ENCODE data around the gene TBXT. TPM values are rescaled to one million over a fixed set of nuclear protein-coding genes. Genes with fewer than 3 reads are reported as not detected.

The TBXT gene
- total RNA-seq, 1 experiment from 2014 or later = 0.31 TPM

- H3K18ac ChIP-seq (ENCODE audit: insufficient read length, low read depth, low read length) = no peak overlapping the region
- peaks cover 60% of the 10 kb centered on the region for H3K27me3 Mint-ChIP-seq (ENCODE audit: low read depth)
- H2BK20ac ChIP-seq (ENCODE audit: low read depth, low read length, poor library complexity, severe bottlenecking) = no peak overlapping the region
- no peaks in the 10 kb centered on the region for H3K23me2 ChIP-seq (ENCODE audit: insufficient read length, low read depth, low read length, poor library complexity, severe bottlenecking)
- no peaks in the 10 kb centered on the region for H4K20me1 ChIP-seq (ENCODE audit: control insufficient read depth, insufficient read depth, insufficient read length)
- H3K27ac ChIP-seq (ENCODE audit: insufficient read length, low read depth, low read length) = no peak overlapping the region
- H3K9ac ChIP-seq (ENCODE audit: extremely low read depth, insufficient read length, low read length) = no peak overlapping the region
- no peak overlapping the region for H2BK120ac ChIP-seq (ENCODE audit: low read depth, low read length, poor library complexity, severe bottlenecking)
- H4K91ac ChIP-seq (ENCODE audit: insufficient read length, low read depth, low read length) = no peak overlapping the region
- H2BK15ac ChIP-seq (ENCODE audit: low read depth, low read length) = no peak overlapping the region
- no peak overlapping the region; a peak in 1 of 7 replicates for H3K27ac Mint-ChIP-seq
- H4K5ac ChIP-seq (ENCODE audit: insufficient read length, low read depth, low read length) = no peak overlapping the region
- H3K79me1 ChIP-seq (ENCODE audit: insufficient read depth, low read depth, low read length, poor library complexity, severe bottlenecking) = no peaks in the 10 kb centered on the region
- no peaks in the 10 kb centered on the region for H3K27me3 ChIP-seq (ENCODE audit: insufficient read depth, low read length)
- TF ChIP-seq, protein P1, sequence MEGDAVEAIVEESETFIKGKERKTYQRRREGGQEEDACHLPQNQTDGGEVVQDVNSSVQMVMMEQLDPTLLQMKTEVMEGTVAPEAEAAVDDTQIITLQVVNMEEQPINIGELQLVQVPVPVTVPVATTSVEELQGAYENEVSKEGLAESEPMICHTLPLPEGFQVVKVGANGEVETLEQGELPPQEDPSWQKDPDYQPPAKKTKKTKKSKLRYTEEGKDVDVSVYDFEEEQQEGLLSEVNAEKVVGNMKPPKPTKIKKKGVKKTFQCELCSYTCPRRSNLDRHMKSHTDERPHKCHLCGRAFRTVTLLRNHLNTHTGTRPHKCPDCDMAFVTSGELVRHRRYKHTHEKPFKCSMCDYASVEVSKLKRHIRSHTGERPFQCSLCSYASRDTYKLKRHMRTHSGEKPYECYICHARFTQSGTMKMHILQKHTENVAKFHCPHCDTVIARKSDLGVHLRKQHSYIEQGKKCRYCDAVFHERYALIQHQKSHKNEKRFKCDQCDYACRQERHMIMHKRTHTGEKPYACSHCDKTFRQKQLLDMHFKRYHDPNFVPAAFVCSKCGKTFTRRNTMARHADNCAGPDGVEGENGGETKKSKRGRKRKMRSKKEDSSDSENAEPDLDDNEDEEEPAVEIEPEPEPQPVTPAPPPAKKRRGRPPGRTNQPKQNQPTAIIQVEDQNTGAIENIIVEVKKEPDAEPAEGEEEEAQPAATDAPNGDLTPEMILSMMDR (conservative IDR thresholded peaks at IDR 0.05) = no peak
- no peaks in the 10 kb centered on the region for H3K4me1 ChIP-seq (ENCODE audit: insufficient read depth, low read length)
- H2BK5ac ChIP-seq (ENCODE audit: insufficient read length, low read length) = no peak overlapping the region
- no peak overlapping the region for H2AK5ac ChIP-seq (ENCODE audit: insufficient read length, low read length)
- H3K9me3 ChIP-seq (ENCODE audit: control insufficient read depth, low read depth, low read length) = no peaks in the 10 kb centered on the region
- H3K56ac ChIP-seq (ENCODE audit: insufficient read length, low read depth, low read length) = no peak overlapping the region
- no CpG with 5 or more reads among the region's 9 CpGs for WGBS (ENCODE audit: extremely low coverage, insufficient read length, low lambda C conversion rate)
- no peak overlapping the region for H2BK12ac ChIP-seq (ENCODE audit: insufficient read length, low read depth, low read length)
- no peak for DNase-seq
- H3K23ac ChIP-seq (ENCODE audit: insufficient read length, low read depth, low read length) = no peak overlapping the region
- no peak overlapping the region for H2AFZ ChIP-seq (ENCODE audit: low read length)
- H3T11ph ChIP-seq (ENCODE audit: low read length) = no peak overlapping the region
- H3K9me3 Mint-ChIP-seq = no peaks in the 10 kb centered on the region
- H3K4me2 ChIP-seq (ENCODE audit: insufficient read depth, insufficient read length, low read length) = no peak overlapping the region
- H3K4ac ChIP-seq (ENCODE audit: low read depth, low read length) = no peak overlapping the region
- H3K36me3 Mint-ChIP-seq (ENCODE audit: insufficient read depth in 1 of 3, low read depth in 3 of 3) = no peaks in the 10 kb centered on the region
- no peaks in the 10 kb centered on the region for H3K79me2 ChIP-seq (ENCODE audit: insufficient read depth, low read length)
- H3K14ac ChIP-seq (ENCODE audit: insufficient read depth, low read length) = no peak overlapping the region
- H4K8ac ChIP-seq (replicated peaks; ENCODE audit: insufficient read length, low read depth, low read length) = no peak overlapping the region
- peaks cover 14 to 15% of the 10 kb centered on the region in 2 experiments for H3K4me1 Mint-ChIP-seq
- H3K4me3 Mint-ChIP-seq = no peak overlapping the region; a peak in 1 of 5 replicates
Observed at GRCh38 chr6:166206066-166206465, 38.4 kb upstream of the TBXT start.
